H9 (cell line): ENCODE data around the gene MYLK3. TPM values are rescaled to one million over a fixed set of nuclear protein-coding genes. Genes with fewer than 3 reads are reported as not detected.

ENCODE experiments used
- DNase-seq: peaks from one replicate; pipeline ENCODE4 v3.0.0-alpha.2; 2017
- H2AFZ ChIP-seq: one replicate; pipeline ENCODE4 v1.6.1; 2013; ENCODE audit warnings: mild to moderate bottlenecking, low read length, control low read depth, moderate library complexity
- H2AK5ac ChIP-seq: 2 replicates; pipeline ENCODE4 v1.6.1; 2013; ENCODE audit warnings: low read length, control low read depth, mixed read lengths; ENCODE audit not compliant: insufficient read length
- H2BK120ac ChIP-seq: one replicate; pipeline ENCODE4 v1.6.1; 2013; ENCODE audit warnings: low read depth, mild to moderate bottlenecking, low read length, control low read depth, inconsistent platforms; ENCODE audit not compliant: poor library complexity, severe bottlenecking
- H2BK12ac ChIP-seq: 2 replicates; pipeline ENCODE4 v1.6.1; 2013; ENCODE audit warnings: low read length, control low read depth, mixed read lengths, low read depth; ENCODE audit not compliant: insufficient read length
- H2BK15ac ChIP-seq: 2 replicates; pipeline ENCODE4 v1.6.1; 2013; ENCODE audit warnings: low read depth, low read length, control low read depth
- H2BK20ac ChIP-seq: one replicate; pipeline ENCODE4 v1.6.1; 2013; ENCODE audit warnings: low read depth, mild to moderate bottlenecking, low read length, control low read depth, inconsistent platforms; ENCODE audit not compliant: poor library complexity, severe bottlenecking
- H2BK5ac ChIP-seq: 2 replicates; pipeline ENCODE4 v1.6.1; 2013; ENCODE audit warnings: low read length, control low read depth, mixed read lengths; ENCODE audit not compliant: insufficient read length
- H3K14ac ChIP-seq: 2 replicates; pipeline ENCODE4 v1.6.1; 2013; ENCODE audit warnings: low read length, control low read depth; ENCODE audit not compliant: insufficient read depth
- H3K18ac ChIP-seq: 2 replicates; pipeline ENCODE4 v1.6.1; 2013; ENCODE audit warnings: low read depth, mild to moderate bottlenecking, mixed read lengths, low read length, control low read depth; ENCODE audit not compliant: insufficient read length
- H3K23ac ChIP-seq: 2 replicates; pipeline ENCODE4 v1.6.1; 2013; ENCODE audit warnings: low read length, control low read depth, mixed read lengths, low read depth; ENCODE audit not compliant: insufficient read length
- H3K23me2 ChIP-seq: 2 replicates; pipeline ENCODE4 v1.6.1; 2013; ENCODE audit warnings: low read depth, mild to moderate bottlenecking, mixed read lengths, low read length, control low read depth; ENCODE audit not compliant: insufficient read length, poor library complexity, severe bottlenecking
- H3K27ac ChIP-seq: 2 replicates; pipeline ENCODE4 v1.5.1; 2013; ENCODE audit warnings: low read length, control low read depth, mixed read lengths, low read depth; ENCODE audit not compliant: insufficient read length
- H3K27me3 ChIP-seq: 2 replicates; pipeline ENCODE4 v1.6.1; 2013; ENCODE audit warnings: low read length, control low read depth, inconsistent platforms; ENCODE audit not compliant: insufficient read depth
- H3K4ac ChIP-seq: 2 replicates; pipeline ENCODE4 v1.6.1; 2013; ENCODE audit warnings: low read depth, mild to moderate bottlenecking, control low read depth, inconsistent platforms, low read length, moderate library complexity
- H3K4me1 ChIP-seq: 2 replicates; pipeline ENCODE4 v1.6.1; 2013; ENCODE audit warnings: low read length, control low read depth, inconsistent platforms; ENCODE audit not compliant: insufficient read depth
- H3K4me2 ChIP-seq: 2 replicates; pipeline ENCODE4 v1.6.1; 2013; ENCODE audit warnings: low read length, control low read depth, mixed read lengths; ENCODE audit not compliant: insufficient read length, insufficient read depth
- H3K56ac ChIP-seq: 2 replicates; pipeline ENCODE4 v1.6.1; 2013; ENCODE audit warnings: low read depth, mild to moderate bottlenecking, mixed read lengths, low read length, control low read depth; ENCODE audit not compliant: insufficient read length
- H3K79me1 ChIP-seq: 2 replicates; pipeline ENCODE4 v1.6.1; 2013; ENCODE audit warnings: low read depth, mild to moderate bottlenecking, moderate library complexity, low read length, control low read depth, inconsistent platforms; ENCODE audit not compliant: insufficient read depth, poor library complexity, severe bottlenecking
- H3K79me2 ChIP-seq: 2 replicates; pipeline ENCODE4 v1.6.1; 2013; ENCODE audit warnings: low read length, control low read depth, inconsistent platforms; ENCODE audit not compliant: insufficient read depth
- H3K9ac ChIP-seq: 2 replicates; pipeline ENCODE4 v1.6.1; 2013; ENCODE audit warnings: low read length, control low read depth, mixed read lengths; ENCODE audit not compliant: insufficient read length; ENCODE audit errors: extremely low read depth
- H3K9me3 ChIP-seq: one replicate; pipeline ENCODE4 v1.6.1; 2013; ENCODE audit warnings: low read depth, low read length, inconsistent platforms; ENCODE audit not compliant: control insufficient read depth
- H3T11ph ChIP-seq: one replicate; pipeline ENCODE4 v1.6.1; 2013; ENCODE audit warnings: mild to moderate bottlenecking, low read length, control low read depth, inconsistent platforms
- H4K20me1 ChIP-seq: one replicate; pipeline ENCODE4 v1.6.1; 2013; ENCODE audit not compliant: control insufficient read depth, insufficient read length, insufficient read depth
- H4K5ac ChIP-seq: 2 replicates; pipeline ENCODE4 v1.6.1; 2013; ENCODE audit warnings: low read depth, mild to moderate bottlenecking, mixed read lengths, low read length, control low read depth; ENCODE audit not compliant: insufficient read length
- H4K8ac ChIP-seq: replicated peaks from 2 replicates; pipeline ENCODE4 v1.6.1; 2013; ENCODE audit warnings: low read length, control low read depth, mixed read lengths, low read depth; ENCODE audit not compliant: insufficient read length
- H4K91ac ChIP-seq: 2 replicates; pipeline ENCODE4 v1.6.1; 2013; ENCODE audit warnings: low read depth, mild to moderate bottlenecking, moderate library complexity, mixed read lengths, low read length, control low read depth; ENCODE audit not compliant: insufficient read length
- H3K27ac Mint-ChIP-seq, 3 experiments: 2 replicates in 2 of 3; 3 replicates in 1 of 3; pipeline ENCODE4 v1.8.0; 2020 to 2021; ENCODE audit warnings: mixed read lengths in 3 of 3, mild to moderate bottlenecking in 1 of 3, moderate library complexity in 1 of 3
- H3K27me3 Mint-ChIP-seq: 2 replicates; pipeline ENCODE4 v1.8.0; 2021; ENCODE audit warnings: low read depth, mild to moderate bottlenecking, moderate library complexity, mixed read lengths
- H3K36me3 Mint-ChIP-seq, 3 experiments: 2 replicates in 2 of 3; 3 replicates in 1 of 3; pipeline ENCODE4 v1.8.0; 2020 to 2021; ENCODE audit warnings: low read depth in 3 of 3, mixed read lengths in 3 of 3; ENCODE audit not compliant: insufficient read depth in 1 of 3
- H3K4me1 Mint-ChIP-seq, 2 experiments: 2 replicates each; pipeline ENCODE4 v1.8.0; 2020; ENCODE audit warnings: mixed read lengths in 2 of 2
- H3K4me3 Mint-ChIP-seq, 2 experiments: 2 replicates in 1 of 2; 3 replicates in 1 of 2; pipeline ENCODE4 v1.8.0; 2020 to 2021; ENCODE audit warnings: mild to moderate bottlenecking in 2 of 2, mixed read lengths in 2 of 2, moderate library complexity in 1 of 2
- H3K9me3 Mint-ChIP-seq, 2 experiments: 2 replicates in 1 of 2; 3 replicates in 1 of 2; pipeline ENCODE4 v1.8.0; 2020; ENCODE audit warnings: mild to moderate bottlenecking in 2 of 2, mixed read lengths in 2 of 2, moderate library complexity in 1 of 2
- WGBS: extraction: QIAGEN DNeasy Blood & Tissue Kit; methylation state at CpG from one replicate; pipeline ENCODE4 v1.1.7; 2013; ENCODE audit warnings: missing lambda C conversion rate, low lambda C conversion rate, mixed read lengths; ENCODE audit not compliant: insufficient read length; ENCODE audit errors: extremely low coverage; 5-methylcytosine and 5-hydroxymethylcytosine counted together
- total RNA-seq: library from RNA; stranded (reverse); gene quantifications from 2 replicates; pipeline ENCODE4 v1.2.1, GENCODE V29; 2021
- TF ChIP-seq, protein P1 (sequence below): fragments of 200-600 bp; sonication (generic); conservative IDR thresholded peaks from 3 replicates; pipeline ENCODE4 v1.8.0; 2021; ENCODE audit warnings: antibody characterized with exemption, mild to moderate bottlenecking

MYLK3 gene
- total RNA-seq, 1 experiment from 2014 or later, result 0.90 TPM

- no peak overlapping the region for H3K14ac ChIP-seq
- H3K56ac ChIP-seq, result no peak overlapping the region
- H2BK5ac ChIP-seq, result no peak overlapping the region
- no peak overlapping the region for H3K27ac ChIP-seq
- Mint-ChIP-seq H3K9me3 (no peaks in the 10 kb centered on the region; a peak in 1 of 5 replicates), H3K36me3 (no peaks in the 10 kb centered on the region), H3K4me1 (no peaks in the 10 kb centered on the region), H3K27ac (peak overlapping the region in 2 of 3 experiments; percentile 23 to 35; a peak in 1 of 7 replicates), H3K27me3 (no peaks in the 10 kb centered on the region; the same call in 1 of the 2 replicates), H3K4me3 (no peak overlapping the region)
- H4K20me1 ChIP-seq, result no peaks in the 10 kb centered on the region
- no peaks in the 10 kb centered on the region for H3K23me2 ChIP-seq
- no peaks in the 10 kb centered on the region for H3K9me3 ChIP-seq
- no peak overlapping the region for H4K8ac ChIP-seq
- H2BK20ac ChIP-seq, result no peak overlapping the region
- no peak overlapping the region for H4K91ac ChIP-seq
- no peaks in the 10 kb centered on the region for H3K79me2 ChIP-seq
- no peak overlapping the region for H3K23ac ChIP-seq
- no peak overlapping the region for H2AK5ac ChIP-seq
- H3K79me1 ChIP-seq, result no peaks in the 10 kb centered on the region
- H3K4ac ChIP-seq, result no peak overlapping the region
- H3K9ac ChIP-seq, result no peak overlapping the region
- no CpG with 5 or more reads among the region's 12 CpGs for WGBS
- no peak overlapping the region for H3K4me2 ChIP-seq
- peak; percentile 45 for DNase-seq
- H3K27me3 ChIP-seq, result no peaks in the 10 kb centered on the region
- H2BK120ac ChIP-seq, result no peak overlapping the region
- H4K5ac ChIP-seq, result no peak overlapping the region
- no peak overlapping the region for H2AFZ ChIP-seq
- H3T11ph ChIP-seq, result no peak overlapping the region
- H3K4me1 ChIP-seq, result no peaks in the 10 kb centered on the region
- no peak overlapping the region for H3K18ac ChIP-seq
- TF ChIP-seq, protein P1, sequence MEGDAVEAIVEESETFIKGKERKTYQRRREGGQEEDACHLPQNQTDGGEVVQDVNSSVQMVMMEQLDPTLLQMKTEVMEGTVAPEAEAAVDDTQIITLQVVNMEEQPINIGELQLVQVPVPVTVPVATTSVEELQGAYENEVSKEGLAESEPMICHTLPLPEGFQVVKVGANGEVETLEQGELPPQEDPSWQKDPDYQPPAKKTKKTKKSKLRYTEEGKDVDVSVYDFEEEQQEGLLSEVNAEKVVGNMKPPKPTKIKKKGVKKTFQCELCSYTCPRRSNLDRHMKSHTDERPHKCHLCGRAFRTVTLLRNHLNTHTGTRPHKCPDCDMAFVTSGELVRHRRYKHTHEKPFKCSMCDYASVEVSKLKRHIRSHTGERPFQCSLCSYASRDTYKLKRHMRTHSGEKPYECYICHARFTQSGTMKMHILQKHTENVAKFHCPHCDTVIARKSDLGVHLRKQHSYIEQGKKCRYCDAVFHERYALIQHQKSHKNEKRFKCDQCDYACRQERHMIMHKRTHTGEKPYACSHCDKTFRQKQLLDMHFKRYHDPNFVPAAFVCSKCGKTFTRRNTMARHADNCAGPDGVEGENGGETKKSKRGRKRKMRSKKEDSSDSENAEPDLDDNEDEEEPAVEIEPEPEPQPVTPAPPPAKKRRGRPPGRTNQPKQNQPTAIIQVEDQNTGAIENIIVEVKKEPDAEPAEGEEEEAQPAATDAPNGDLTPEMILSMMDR, result no peak
- H2BK12ac ChIP-seq, result no peak overlapping the region
- no peak overlapping the region for H2BK15ac ChIP-seq
These were observed 11.4 kb downstream of the MYLK3 start for GRCh38 chr16:46736695-46737094.
